PC-3 (cell line): ENCODE data around the gene TEX19.

Experiments
- EZH2 ChIP-seq: fragments of 300-600 bp; sonication (generic); IDR thresholded peaks from one replicate; pipeline ENCODE4 v1.6.1; 2017; ENCODE audit warnings: antibody characterized with exemption, mild to moderate bottlenecking, low read length; ENCODE audit not compliant: unreplicated experiment
- TF ChIP-seq, protein P1 (sequence below): fragments of 300-600 bp; sonication (generic); conservative IDR thresholded peaks from 2 replicates; pipeline ENCODE4 v1.5.1; 2017; ENCODE audit warnings: antibody characterized with exemption, low read depth, mild to moderate bottlenecking, low read length

DNA sequence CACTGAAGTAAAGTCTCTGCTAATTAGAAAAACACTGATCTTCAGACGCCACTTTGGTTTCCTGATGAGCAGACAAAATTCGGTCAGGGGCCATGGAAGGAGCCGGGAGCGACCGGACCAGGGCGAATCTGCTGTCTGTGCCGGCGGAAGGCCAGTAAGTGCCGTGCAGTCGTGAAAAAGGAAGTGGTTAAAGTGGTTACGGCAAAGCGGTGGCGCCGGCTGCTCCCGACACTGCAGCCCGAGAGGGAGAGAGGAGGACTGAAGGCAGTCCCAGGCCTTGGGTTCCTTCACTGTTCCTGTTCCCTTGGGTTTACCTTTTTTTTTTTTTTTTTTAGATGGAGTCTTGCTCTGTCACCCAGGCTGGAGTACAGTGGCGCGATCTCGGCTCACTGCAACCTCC, 41.8 kb downstream of the TEX19 start:
- TF ChIP-seq, protein P1, sequence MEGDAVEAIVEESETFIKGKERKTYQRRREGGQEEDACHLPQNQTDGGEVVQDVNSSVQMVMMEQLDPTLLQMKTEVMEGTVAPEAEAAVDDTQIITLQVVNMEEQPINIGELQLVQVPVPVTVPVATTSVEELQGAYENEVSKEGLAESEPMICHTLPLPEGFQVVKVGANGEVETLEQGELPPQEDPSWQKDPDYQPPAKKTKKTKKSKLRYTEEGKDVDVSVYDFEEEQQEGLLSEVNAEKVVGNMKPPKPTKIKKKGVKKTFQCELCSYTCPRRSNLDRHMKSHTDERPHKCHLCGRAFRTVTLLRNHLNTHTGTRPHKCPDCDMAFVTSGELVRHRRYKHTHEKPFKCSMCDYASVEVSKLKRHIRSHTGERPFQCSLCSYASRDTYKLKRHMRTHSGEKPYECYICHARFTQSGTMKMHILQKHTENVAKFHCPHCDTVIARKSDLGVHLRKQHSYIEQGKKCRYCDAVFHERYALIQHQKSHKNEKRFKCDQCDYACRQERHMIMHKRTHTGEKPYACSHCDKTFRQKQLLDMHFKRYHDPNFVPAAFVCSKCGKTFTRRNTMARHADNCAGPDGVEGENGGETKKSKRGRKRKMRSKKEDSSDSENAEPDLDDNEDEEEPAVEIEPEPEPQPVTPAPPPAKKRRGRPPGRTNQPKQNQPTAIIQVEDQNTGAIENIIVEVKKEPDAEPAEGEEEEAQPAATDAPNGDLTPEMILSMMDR, result no peak
- no peak for TF ChIP-seq EZH2
